OCI-LY7 (cell line): ENCODE measurements around the gene THPO. TPM values are rescaled to one million over a fixed set of nuclear protein-coding genes. Genes with fewer than 3 reads are reported as not detected.

ENCODE experiments used
- BruUV-seq: library from RNA; stranded (reverse); fragments of 400-500 nt; replicated peaks from 2 replicates; lab custom pipeline; 2021; lab: Mats Ljungman, UMichigan
- CTCF ChIA-PET: fragments of 300-600 bp; sonication (Branson Sonifier 250); formaldehyde crosslinking; loops from one replicate; lab custom pipeline; 2022; ENCODE audit warnings: antibody characterized with exemption; ENCODE audit not compliant: unreplicated experiment; lab: Charles Lee
- POLR2A ChIA-PET: fragments of 300-600 bp; sonication (Branson Sonifier 250); formaldehyde crosslinking; loops from one replicate; lab custom pipeline; 2022; ENCODE audit warnings: antibody characterized with exemption; lab: Charles Lee
- DNase-seq: peaks from one replicate; pipeline ENCODE4 v3.0.0-alpha.2; 2015; ENCODE audit warnings: low spot score
- H2AFZ ChIP-seq: fragments of 200-600 bp; sonication (generic), shearing (Covaris generic); 2 replicates; pipeline ENCODE4 v1.6.1; 2014; ENCODE audit warnings: mild to moderate bottlenecking, antibody characterized with exemption, low read length, moderate library complexity
- H3K27ac ChIP-seq: fragments of 200-600 bp; sonication (generic); 2 replicates; pipeline ENCODE4 v1.5.1; 2014; ENCODE audit warnings: mixed run types, low read depth, mild to moderate bottlenecking, moderate library complexity, low read length, inconsistent platforms; ENCODE audit not compliant: poor library complexity, severe bottlenecking
- H3K36me3 ChIP-seq: fragments of 200-600 bp; sonication (generic); 2 replicates; pipeline ENCODE4 v1.6.1; 2014; ENCODE audit warnings: mild to moderate bottlenecking, antibody characterized with exemption, low read length, moderate library complexity, mixed read lengths; ENCODE audit not compliant: insufficient read depth
- H3K4me1 ChIP-seq: fragments of 200-600 bp; sonication (generic); 2 replicates; pipeline ENCODE4 v1.5.1; 2014; ENCODE audit warnings: mild to moderate bottlenecking, low read length; ENCODE audit not compliant: insufficient read depth, poor library complexity, severe bottlenecking
- H3K4me2 ChIP-seq: fragments of 200-600 bp; sonication (generic); 2 replicates; pipeline ENCODE4 v1.6.1; 2014; ENCODE audit warnings: mild to moderate bottlenecking, low read length
- H3K4me3 ChIP-seq: fragments of 200-600 bp; sonication (generic); 2 replicates; pipeline ENCODE4 v1.5.1; 2014; ENCODE audit warnings: mild to moderate bottlenecking, low read depth, low read length; ENCODE audit not compliant: poor library complexity, severe bottlenecking
- H3K79me2 ChIP-seq: fragments of 200-600 bp; sonication (generic); 2 replicates; pipeline ENCODE4 v1.6.1; 2016; ENCODE audit warnings: low read depth, mild to moderate bottlenecking, low read length, moderate library complexity, mixed read lengths; ENCODE audit not compliant: insufficient read depth
- H3K9me2 ChIP-seq: fragments of 200-600 bp; sonication (generic); 2 replicates; pipeline ENCODE4 v1.6.1; 2016; ENCODE audit warnings: mild to moderate bottlenecking, low read length, mixed read lengths; ENCODE audit not compliant: insufficient read depth
- H3K9me3 ChIP-seq: fragments of 200-600 bp; sonication (generic); 2 replicates; pipeline ENCODE4 v1.6.1; 2014; ENCODE audit warnings: mild to moderate bottlenecking, mixed run types, low read length, mixed read lengths
- H4K20me1 ChIP-seq: fragments of 200-600 bp; sonication (generic); 2 replicates; pipeline ENCODE4 v1.6.1; 2014; ENCODE audit warnings: mild to moderate bottlenecking, antibody characterized with exemption, low read length, moderate library complexity, mixed read lengths; ENCODE audit not compliant: insufficient read depth
- CTCF ChIP-seq: fragments of 200-600 bp; sonication (generic); conservative IDR thresholded peaks from 2 replicates; pipeline ENCODE4 v1.5.1; 2014; ENCODE audit warnings: mild to moderate bottlenecking, antibody characterized with exemption, low read length, moderate library complexity, mixed read lengths
- EZH2phosphoT487 ChIP-seq: fragments of 200-600 bp; sonication (generic); IDR thresholded peaks from 2 replicates; pipeline ENCODE4 v1.6.1; 2018; ENCODE audit warnings: low read depth, borderline replicate concordance, mild to moderate bottlenecking, mixed run types, antibody characterized with exemption, low read length, moderate library complexity, mixed read lengths
- intact Hi-C: fragments of 100-400 bp; cut with micrococcal nuclease; formaldehyde crosslinking; loops from one replicate; pipeline ENCODE4 v1.10.0; 2022; ENCODE audit not compliant: unreplicated experiment
- total RNA-seq, 2 experiments: library from RNA; depleted of rRNA in 1 of 2; stranded (reverse); fragments of >200 nt in 1 of 2; shearing (Covaris generic) in 1 of 2; gene quantifications; 2 replicates each; pipeline ENCODE4 v1.2.3, GENCODE V29; 2014 to 2022

The THPO gene
- total RNA-seq, 2 experiments from 2014 or later = not detected

GRCh38 chr3:184378651-184379357 is 797 bp upstream of the THPO start:
- H3K27ac ChIP-seq = no peak overlapping the region
- H3K4me1 ChIP-seq = peaks cover 9% of the 10 kb centered on the region
- DNase-seq = no peak
- ChIA-PET CTCF (no interaction called here), POLR2A (interaction anchor here (0.6 kb wide), 1 partner anchor 305 kb away, joined by 3 read pairs; no protein-coding TSS in a partner anchor)
- intact Hi-C loops = no loop called here
- H3K9me2 ChIP-seq = no peaks in the 10 kb centered on the region
- no peak for TF ChIP-seq EZH2phosphoT487
- TF ChIP-seq CTCF = no peak
- H3K79me2 ChIP-seq = no peaks in the 10 kb centered on the region
- no peaks in the 10 kb centered on the region for H4K20me1 ChIP-seq
- H2AFZ ChIP-seq = no peak overlapping the region
- H3K36me3 ChIP-seq = no peaks in the 10 kb centered on the region
- BruUV-seq = no TSS peak
- no peak overlapping the region for H3K4me3 ChIP-seq
- no peaks in the 10 kb centered on the region for H3K9me3 ChIP-seq
- no peak overlapping the region for H3K4me2 ChIP-seq

- BruUV-seq = no TSS peak
- ChIA-PET POLR2A (interaction anchor here (1.1 kb wide), 1 partner anchor 137 kb away, joined by 4 read pairs; no protein-coding TSS in a partner anchor), CTCF (interaction anchor here (0.6 kb wide), 1 partner anchor 182 kb away, joined by 4 read pairs; no protein-coding TSS in a partner anchor)
- no peaks in the 10 kb centered on the region for H3K79me2 ChIP-seq
- no peaks in the 10 kb centered on the region for H3K9me3 ChIP-seq
- H3K4me1 ChIP-seq = peaks cover 9% of the 10 kb centered on the region
- peak overlapping the region; percentile 46; the same call in 1 of the 2 replicates for H2AFZ ChIP-seq
- peak; percentile 26 for DNase-seq
- H3K36me3 ChIP-seq = no peaks in the 10 kb centered on the region
- H3K4me3 ChIP-seq = no peak overlapping the region
- peak overlapping the region; percentile 18 for H3K4me2 ChIP-seq
- intact Hi-C loops = no loop called here
- H4K20me1 ChIP-seq = no peaks in the 10 kb centered on the region
- H3K9me2 ChIP-seq = no peaks in the 10 kb centered on the region
- H3K27ac ChIP-seq = no peak overlapping the region
- no peak; the same call in 1 of the 2 replicates for TF ChIP-seq CTCF
- TF ChIP-seq EZH2phosphoT487 = no peak
Measured at GRCh38 chr3:184377374-184377773, 633 bp downstream of the THPO start.

GRCh38 chr3:184375747-184376461 is 2.1 kb downstream of the THPO start:
- intact Hi-C loops = no loop called here
- H3K4me1 ChIP-seq = peaks cover 15% of the 10 kb centered on the region
- H3K9me2 ChIP-seq = no peaks in the 10 kb centered on the region
- H3K27ac ChIP-seq = no peak overlapping the region
- BruUV-seq = no TSS peak
- H3K4me2 ChIP-seq = no peak overlapping the region
- no peak for DNase-seq
- no peak overlapping the region for H3K4me3 ChIP-seq
- no peaks in the 10 kb centered on the region for H3K36me3 ChIP-seq
- TF ChIP-seq CTCF = no peak
- TF ChIP-seq EZH2phosphoT487 = no peak
- POLR2A ChIA-PET = interaction anchor here (0.6 kb wide), 1 partner anchor 792 kb away, joined by 3 read pairs; no protein-coding TSS in a partner anchor
- H3K79me2 ChIP-seq = no peaks in the 10 kb centered on the region
- H4K20me1 ChIP-seq = no peaks in the 10 kb centered on the region
- H3K9me3 ChIP-seq = no peaks in the 10 kb centered on the region
- CTCF ChIA-PET = no interaction called here
- H2AFZ ChIP-seq = no peak overlapping the region
